ENCODE measurements around the gene PRRC2C. TPM values are rescaled to one million over a fixed set of nuclear protein-coding genes. Genes with fewer than 3 reads are reported as not detected.

PRRC2C gene
- total RNA-seq, 1 donor, result 51.8 TPM

- no peak overlapping the region for H3K4me3 ChIP-seq (ENCODE audit: low read depth, low read length)
- TF ChIP-seq, protein P1, sequence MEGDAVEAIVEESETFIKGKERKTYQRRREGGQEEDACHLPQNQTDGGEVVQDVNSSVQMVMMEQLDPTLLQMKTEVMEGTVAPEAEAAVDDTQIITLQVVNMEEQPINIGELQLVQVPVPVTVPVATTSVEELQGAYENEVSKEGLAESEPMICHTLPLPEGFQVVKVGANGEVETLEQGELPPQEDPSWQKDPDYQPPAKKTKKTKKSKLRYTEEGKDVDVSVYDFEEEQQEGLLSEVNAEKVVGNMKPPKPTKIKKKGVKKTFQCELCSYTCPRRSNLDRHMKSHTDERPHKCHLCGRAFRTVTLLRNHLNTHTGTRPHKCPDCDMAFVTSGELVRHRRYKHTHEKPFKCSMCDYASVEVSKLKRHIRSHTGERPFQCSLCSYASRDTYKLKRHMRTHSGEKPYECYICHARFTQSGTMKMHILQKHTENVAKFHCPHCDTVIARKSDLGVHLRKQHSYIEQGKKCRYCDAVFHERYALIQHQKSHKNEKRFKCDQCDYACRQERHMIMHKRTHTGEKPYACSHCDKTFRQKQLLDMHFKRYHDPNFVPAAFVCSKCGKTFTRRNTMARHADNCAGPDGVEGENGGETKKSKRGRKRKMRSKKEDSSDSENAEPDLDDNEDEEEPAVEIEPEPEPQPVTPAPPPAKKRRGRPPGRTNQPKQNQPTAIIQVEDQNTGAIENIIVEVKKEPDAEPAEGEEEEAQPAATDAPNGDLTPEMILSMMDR (IDR thresholded peaks at IDR 0.05; ENCODE audit: insufficient read depth, low read depth, low read length), result no peak
- DNase-seq (ENCODE audit: low read depth), result no peak
Observed at GRCh38 chr1:171637928-171638576, 152.7 kb downstream of the PRRC2C start.

DNA sequence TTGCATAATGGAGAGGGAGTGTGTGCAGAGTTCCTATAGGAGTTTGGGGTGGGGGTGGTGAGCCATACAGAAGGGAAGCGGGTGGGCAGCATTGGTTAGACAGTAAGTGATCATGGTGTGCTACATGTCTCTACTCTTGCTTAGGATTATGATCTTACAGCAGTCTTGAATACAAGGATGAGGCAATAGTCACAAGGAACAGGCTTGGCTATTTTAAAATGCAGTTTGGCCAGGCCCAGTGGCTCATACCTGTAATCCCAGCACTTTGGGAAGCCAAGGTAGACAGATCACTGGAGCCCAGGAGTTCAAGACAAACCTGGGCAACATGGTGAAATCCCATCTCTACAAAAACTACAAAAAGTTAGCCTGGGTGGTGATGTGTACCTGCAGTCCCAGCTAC lies 154.9 kb downstream of the PRRC2C start:
- no peak for DNase-seq (ENCODE audit: low read depth)
- no peak overlapping the region for H3K4me3 ChIP-seq (ENCODE audit: low read depth, low read length)
- TF ChIP-seq, protein P1 (IDR thresholded peaks at IDR 0.05; ENCODE audit: insufficient read depth, low read depth, low read length), result no peak

GRCh38 chr1:171641076-171641864 lies 155.9 kb downstream of the PRRC2C start:
- no peak for DNase-seq (ENCODE audit: low read depth)
- TF ChIP-seq, protein P1 (IDR thresholded peaks at IDR 0.05; ENCODE audit: insufficient read depth, low read depth, low read length), result no peak
- H3K4me3 ChIP-seq (ENCODE audit: low read depth, low read length), result no peak overlapping the region

- no peak overlapping the region for H3K4me3 ChIP-seq (ENCODE audit: low read depth, low read length)
- TF ChIP-seq, protein P1 (IDR thresholded peaks at IDR 0.05; ENCODE audit: insufficient read depth, low read depth, low read length), result no peak
- DNase-seq (ENCODE audit: low read depth), result no peak
Observed at GRCh38 chr1:171642197-171642596, 156.9 kb downstream of the PRRC2C start.

Small RNAs within 50 kb of the gene (small RNA-seq; reads per million reads assigned to genes)
- gene CYCSP53, result not detected

Other genes starting within 250 kb of the PRRC2C start
- gene FMO1, start 237.0 kb upstream of the PRRC2C start, total RNA-seq, result under 0.01 TPM in 2 replicates
- gene FMO4, start 171.3 kb upstream of the PRRC2C start, total RNA-seq, result 1.3 and 1.7 TPM in 2 replicates
- gene MYOCOS, start 136.7 kb downstream of the PRRC2C start, total RNA-seq, result under 0.01 TPM in 1 of 2 replicates, not detected in the other
- gene MYOC, start 167.2 kb downstream of the PRRC2C start, total RNA-seq, result not detected in 2 replicates